ENCODE measurements around the gene HECTD2. TPM values are rescaled to one million over a fixed set of nuclear protein-coding genes. Genes with fewer than 3 reads are reported as not detected.

Gene HECTD2
- total and polyA plus RNA-seq, 9 of the 15 experiments (the other 6 are each of a cell fraction or from before 2014, with no cell fraction given), result 1.3 to 5.9 (median 3.9) TPM

DNA sequence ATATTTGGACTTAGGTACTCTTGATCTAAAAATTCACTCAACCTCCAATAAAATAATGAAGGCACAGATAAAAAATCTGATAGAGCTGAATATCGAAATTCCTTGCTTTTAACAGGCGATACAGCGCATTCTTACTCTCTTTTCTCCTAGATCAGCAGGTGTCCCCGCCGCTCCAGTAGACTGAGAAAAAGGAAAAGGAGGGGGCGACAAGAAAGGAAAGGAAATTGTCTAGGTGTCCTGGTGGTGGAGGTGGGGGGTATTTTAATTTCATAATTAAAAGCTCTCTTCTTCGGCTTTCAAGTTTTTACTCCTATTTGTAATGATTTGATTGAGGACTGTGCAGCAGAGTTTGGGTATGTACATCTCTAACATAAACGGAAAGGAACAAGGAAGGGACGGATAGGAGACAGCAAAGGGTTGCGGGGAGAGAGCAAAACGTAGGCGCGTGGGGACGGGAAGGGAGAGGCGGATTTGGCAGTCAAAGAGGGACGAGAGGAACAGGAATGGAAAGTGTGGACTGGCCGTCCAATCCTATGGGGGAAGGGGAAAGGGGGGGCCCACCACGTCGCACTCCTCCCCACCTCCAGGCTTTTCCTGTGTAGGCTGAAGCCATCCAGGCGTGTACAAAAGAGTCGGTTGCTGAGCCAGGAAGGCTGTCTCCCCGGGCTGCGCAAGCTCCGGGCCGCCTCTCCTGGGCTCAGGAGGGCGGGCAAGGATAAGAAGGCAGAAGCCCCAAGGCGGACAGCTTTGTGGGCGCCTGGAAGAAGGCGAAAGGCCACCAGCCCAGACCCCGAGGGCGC, 875 bp upstream of the HECTD2 start (continued):
- TF ChIP-seq ZNF507 (tag; conservative IDR thresholded peaks at IDR 0.05) (no peak), XRCC5 (IDR thresholded peaks at IDR 0.05; ENCODE audit: low read depth, low read length) (no peak), CEBPG (CRISPR knock-in tag; IDR thresholded peaks at IDR 0.05) (no peak), CEBPG (tag; conservative IDR thresholded peaks at IDR 0.05 in 1 of 2, IDR thresholded peaks at IDR 0.05 in 1 of 2) (no peak), ZNF75A (CRISPR knock-in tag; IDR thresholded peaks at IDR 0.05) (no peak), JUNB (CRISPR knock-in tag; conservative IDR thresholded peaks at IDR 0.05) (no peak), FIP1L1 (IDR thresholded peaks at IDR 0.05; ENCODE audit: low read depth, low read length, poor library complexity, severe bottlenecking) (no peak), GATAD2A (IDR thresholded peaks at IDR 0.05) (no peak), ZC3H8 (IDR thresholded peaks at IDR 0.05) (no peak), ZBTB17 (CRISPR knock-in tag; IDR thresholded peaks at IDR 0.05) (no peak)
- TF ChIP-seq, protein P1, sequence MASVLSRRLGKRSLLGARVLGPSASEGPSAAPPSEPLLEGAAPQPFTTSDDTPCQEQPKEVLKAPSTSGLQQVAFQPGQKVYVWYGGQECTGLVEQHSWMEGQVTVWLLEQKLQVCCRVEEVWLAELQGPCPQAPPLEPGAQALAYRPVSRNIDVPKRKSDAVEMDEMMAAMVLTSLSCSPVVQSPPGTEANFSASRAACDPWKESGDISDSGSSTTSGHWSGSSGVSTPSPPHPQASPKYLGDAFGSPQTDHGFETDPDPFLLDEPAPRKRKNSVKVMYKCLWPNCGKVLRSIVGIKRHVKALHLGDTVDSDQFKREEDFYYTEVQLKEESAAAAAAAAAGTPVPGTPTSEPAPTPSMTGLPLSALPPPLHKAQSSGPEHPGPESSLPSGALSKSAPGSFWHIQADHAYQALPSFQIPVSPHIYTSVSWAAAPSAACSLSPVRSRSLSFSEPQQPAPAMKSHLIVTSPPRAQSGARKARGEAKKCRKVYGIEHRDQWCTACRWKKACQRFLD (CRISPR knock-in tag; IDR thresholded peaks at IDR 0.05), result no peak; the same call in 1 of the 2 replicates
- TF ChIP-seq, protein P2, sequence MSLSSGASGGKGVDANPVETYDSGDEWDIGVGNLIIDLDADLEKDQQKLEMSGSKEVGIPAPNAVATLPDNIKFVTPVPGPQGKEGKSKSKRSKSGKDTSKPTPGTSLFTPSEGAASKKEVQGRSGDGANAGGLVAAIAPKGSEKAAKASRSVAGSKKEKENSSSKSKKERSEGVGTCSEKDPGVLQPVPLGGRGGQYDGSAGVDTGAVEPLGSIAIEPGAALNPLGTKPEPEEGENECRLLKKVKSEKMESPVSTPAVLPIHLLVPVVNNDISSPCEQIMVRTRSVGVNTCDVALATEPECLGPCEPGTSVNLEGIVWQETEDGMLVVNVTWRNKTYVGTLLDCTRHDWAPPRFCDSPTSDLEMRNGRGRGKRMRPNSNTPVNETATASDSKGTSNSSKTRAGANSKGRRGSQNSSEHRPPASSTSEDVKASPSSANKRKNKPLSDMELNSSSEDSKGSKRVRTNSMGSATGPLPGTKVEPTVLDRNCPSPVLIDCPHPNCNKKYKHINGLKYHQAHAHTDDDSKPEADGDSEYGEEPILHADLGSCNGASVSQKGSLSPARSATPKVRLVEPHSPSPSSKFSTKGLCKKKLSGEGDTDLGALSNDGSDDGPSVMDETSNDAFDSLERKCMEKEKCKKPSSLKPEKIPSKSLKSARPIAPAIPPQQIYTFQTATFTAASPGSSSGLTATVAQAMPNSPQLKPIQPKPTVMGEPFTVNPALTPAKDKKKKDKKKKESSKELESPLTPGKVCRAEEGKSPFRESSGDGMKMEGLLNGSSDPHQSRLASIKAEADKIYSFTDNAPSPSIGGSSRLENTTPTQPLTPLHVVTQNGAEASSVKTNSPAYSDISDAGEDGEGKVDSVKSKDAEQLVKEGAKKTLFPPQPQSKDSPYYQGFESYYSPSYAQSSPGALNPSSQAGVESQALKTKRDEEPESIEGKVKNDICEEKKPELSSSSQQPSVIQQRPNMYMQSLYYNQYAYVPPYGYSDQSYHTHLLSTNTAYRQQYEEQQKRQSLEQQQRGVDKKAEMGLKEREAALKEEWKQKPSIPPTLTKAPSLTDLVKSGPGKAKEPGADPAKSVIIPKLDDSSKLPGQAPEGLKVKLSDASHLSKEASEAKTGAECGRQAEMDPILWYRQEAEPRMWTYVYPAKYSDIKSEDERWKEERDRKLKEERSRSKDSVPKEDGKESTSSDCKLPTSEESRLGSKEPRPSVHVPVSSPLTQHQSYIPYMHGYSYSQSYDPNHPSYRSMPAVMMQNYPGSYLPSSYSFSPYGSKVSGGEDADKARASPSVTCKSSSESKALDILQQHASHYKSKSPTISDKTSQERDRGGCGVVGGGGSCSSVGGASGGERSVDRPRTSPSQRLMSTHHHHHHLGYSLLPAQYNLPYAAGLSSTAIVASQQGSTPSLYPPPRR (CRISPR knock-in tag; IDR thresholded peaks at IDR 0.05; ENCODE audit: borderline replicate concordance), result no peak
- TF ChIP-seq, protein P3, sequence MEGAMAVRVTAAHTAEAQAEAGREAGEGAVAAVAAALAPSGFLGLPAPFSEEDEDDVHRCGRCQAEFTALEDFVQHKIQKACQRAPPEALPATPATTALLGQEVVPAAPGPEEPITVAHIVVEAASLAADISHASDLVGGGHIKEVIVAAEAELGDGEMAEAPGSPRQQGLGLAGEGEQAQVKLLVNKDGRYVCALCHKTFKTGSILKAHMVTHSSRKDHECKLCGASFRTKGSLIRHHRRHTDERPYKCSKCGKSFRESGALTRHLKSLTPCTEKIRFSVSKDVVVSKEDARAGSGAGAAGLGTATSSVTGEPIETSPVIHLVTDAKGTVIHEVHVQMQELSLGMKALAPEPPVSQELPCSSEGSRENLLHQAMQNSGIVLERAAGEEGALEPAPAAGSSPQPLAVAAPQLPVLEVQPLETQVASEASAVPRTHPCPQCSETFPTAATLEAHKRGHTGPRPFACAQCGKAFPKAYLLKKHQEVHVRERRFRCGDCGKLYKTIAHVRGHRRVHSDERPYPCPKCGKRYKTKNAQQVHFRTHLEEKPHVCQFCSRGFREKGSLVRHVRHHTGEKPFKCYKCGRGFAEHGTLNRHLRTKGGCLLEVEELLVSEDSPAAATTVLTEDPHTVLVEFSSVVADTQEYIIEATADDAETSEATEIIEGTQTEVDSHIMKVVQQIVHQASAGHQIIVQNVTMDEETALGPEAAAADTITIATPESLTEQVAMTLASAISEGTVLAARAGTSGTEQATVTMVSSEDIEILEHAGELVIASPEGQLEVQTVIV (CRISPR knock-in tag; IDR thresholded peaks at IDR 0.05; ENCODE audit: borderline replicate concordance), result no peak
- TF ChIP-seq, protein P4, sequence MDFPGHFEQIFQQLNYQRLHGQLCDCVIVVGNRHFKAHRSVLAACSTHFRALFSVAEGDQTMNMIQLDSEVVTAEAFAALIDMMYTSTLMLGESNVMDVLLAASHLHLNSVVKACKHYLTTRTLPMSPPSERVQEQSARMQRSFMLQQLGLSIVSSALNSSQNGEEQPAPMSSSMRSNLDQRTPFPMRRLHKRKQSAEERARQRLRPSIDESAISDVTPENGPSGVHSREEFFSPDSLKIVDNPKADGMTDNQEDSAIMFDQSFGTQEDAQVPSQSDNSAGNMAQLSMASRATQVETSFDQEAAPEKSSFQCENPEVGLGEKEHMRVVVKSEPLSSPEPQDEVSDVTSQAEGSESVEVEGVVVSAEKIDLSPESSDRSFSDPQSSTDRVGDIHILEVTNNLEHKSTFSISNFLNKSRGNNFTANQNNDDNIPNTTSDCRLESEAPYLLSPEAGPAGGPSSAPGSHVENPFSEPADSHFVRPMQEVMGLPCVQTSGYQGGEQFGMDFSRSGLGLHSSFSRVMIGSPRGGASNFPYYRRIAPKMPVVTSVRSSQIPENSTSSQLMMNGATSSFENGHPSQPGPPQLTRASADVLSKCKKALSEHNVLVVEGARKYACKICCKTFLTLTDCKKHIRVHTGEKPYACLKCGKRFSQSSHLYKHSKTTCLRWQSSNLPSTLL (IDR thresholded peaks at IDR 0.05), result no peak

All from K562 (cell line).